Gastroesophageal sphincter (tissue), 4 donors: Measurements from ENCODE around the gene SH3D21. TPM values are rescaled to one million over a fixed set of nuclear protein-coding genes. Genes with fewer than 3 reads are reported as not detected.

ENCODE experiments used
- ATAC-seq: fragments of 150-250 bp; one replicate; pipeline ENCODE4 v1.9.1; 2016; ENCODE audit warnings: mild to moderate bottlenecking, moderate library complexity
- H3K27ac ChIP-seq, 4 donors: fragments of 200-600 bp; sonication (generic) in 3 of 4; 1 replicate in 3 of 4; 2 replicates in 1 of 4; pipeline ENCODE4 v1.5.1; 2016 to 2019
- H3K27me3 ChIP-seq: fragments of 200-600 bp; sonication (generic); one replicate; pipeline ENCODE4 v1.5.1; 2019
- H3K36me3 ChIP-seq, 2 donors: fragments of 200-600 bp; sonication (generic); one replicate each; pipeline ENCODE4 v1.5.1; 2019; ENCODE audit warnings: control low read depth in 1 of 2
- H3K4me1 ChIP-seq, 3 donors: fragments of 200-600 bp; sonication (generic); 1 replicate in 2 of 3; 2 replicates in 1 of 3; pipeline ENCODE4 v1.5.1; 2016 to 2019; ENCODE audit warnings: control low read depth in 2 of 3
- H3K4me3 ChIP-seq, 2 donors: fragments of 200-600 bp; sonication (generic); one replicate each; pipeline ENCODE4 v1.5.1; 2019; ENCODE audit warnings: mild to moderate bottlenecking in 1 of 2, moderate library complexity in 1 of 2
- H3K9me3 ChIP-seq, 3 donors: fragments of 200-600 bp; sonication (generic); one replicate each; pipeline ENCODE4 v1.5.1; 2017 to 2019; ENCODE audit warnings: control low read depth in 2 of 3
- EP300 ChIP-seq: sonication (generic); formaldehyde crosslinking; IDR thresholded peaks from one replicate; pipeline ENCODE4 v1.6.1; 2017; ENCODE audit warnings: antibody characterized with exemption, mild to moderate bottlenecking
- POLR2A ChIP-seq, 2 donors: fragments of 450-650 bp; IDR thresholded peaks; one replicate each; pipeline ENCODE4 v1.6.1; 2017; ENCODE audit warnings: antibody characterized with exemption in 2 of 2, mild to moderate bottlenecking in 2 of 2, moderate library complexity in 1 of 2
- POLR2AphosphoS5 ChIP-seq: sonication (generic); formaldehyde crosslinking; IDR thresholded peaks from one replicate; pipeline ENCODE4 v1.6.1; 2017; ENCODE audit warnings: antibody characterized with exemption
- WGBS, 2 donors: methylation state at CpG; one replicate each; pipeline ENCODE4 v1.1.5; 2018; ENCODE audit warnings: low coverage in 1 of 2; 5-methylcytosine and 5-hydroxymethylcytosine counted together
- total RNA-seq, 4 donors: library from RNA; depleted of rRNA; stranded (reverse); fragments of >200 nt; gene quantifications; one replicate each; pipeline ENCODE4 v1.1.0, GENCODE V29; 2016
- TF ChIP-seq, protein P1 (sequence below), 4 experiments: fragments of 200-600 bp in 2 of 4; fragments of 450-650 bp in 2 of 4; sonication (generic) in 1 of 4; IDR thresholded peaks; one replicate each; pipeline ENCODE4 v1.5.1; 2017 to 2019; ENCODE audit warnings: antibody characterized with exemption in 4 of 4, mild to moderate bottlenecking in 2 of 4, moderate library complexity in 2 of 4

SH3D21 gene
- total RNA-seq, 4 donors from 2014 or later: 0.27 to 1.4 (median 1.3) TPM; not detected in 1

DNA sequence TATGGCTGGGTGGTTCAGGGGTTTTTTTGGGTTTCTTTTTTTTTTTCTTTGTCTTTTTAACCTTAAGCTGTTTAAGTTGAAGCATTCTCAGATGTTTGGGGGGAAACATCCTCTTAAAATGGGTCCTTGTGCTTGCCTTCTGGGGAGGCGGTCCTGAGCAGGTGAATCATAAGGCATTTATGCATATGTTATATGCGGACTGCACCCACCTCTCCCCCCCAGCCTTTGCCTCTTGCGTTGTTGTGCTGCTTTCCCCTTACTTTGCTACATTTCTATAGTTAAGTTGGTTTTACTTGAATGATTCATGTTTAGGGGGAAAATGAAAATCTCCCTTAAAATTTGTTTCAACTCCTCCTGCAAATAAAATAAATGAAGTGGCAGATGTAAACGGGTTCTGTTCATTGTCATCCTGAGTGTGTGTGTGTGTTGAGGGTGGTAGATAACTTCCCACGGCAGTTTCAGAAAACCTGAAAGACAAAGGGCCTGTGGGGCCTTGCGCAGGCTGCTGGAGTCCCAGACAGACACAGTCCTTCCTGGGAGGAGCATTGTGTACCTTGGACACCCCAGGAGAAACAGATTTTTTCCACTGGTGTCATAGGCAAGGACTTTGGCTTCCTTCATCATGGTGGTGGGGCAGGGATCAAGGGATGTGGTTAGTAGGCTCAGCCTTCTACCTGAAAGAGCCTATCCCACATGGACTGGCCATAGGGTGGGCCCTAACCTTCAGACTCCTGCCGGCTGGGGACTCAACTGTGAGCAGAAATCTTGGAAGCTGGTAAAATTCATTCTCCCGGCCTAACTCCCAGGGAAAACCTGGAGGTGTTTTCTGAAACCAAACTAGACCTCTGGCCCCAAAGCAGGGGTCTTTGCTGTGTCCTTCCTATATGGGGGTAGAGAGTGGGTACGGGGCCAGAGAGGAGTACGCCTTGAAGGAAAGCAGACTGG lies 926 bp upstream of the SH3D21 start:
- 71 to 84% methylated on average over 7 to 8 of the region's 10 CpGs for WGBS, 2 donors
- H3K4me3 ChIP-seq: no peak overlapping the region
- ATAC-seq: no peak
- H3K9me3 ChIP-seq: no peaks in the 10 kb centered on the region
- H3K4me1 ChIP-seq: peaks cover 0 to 21% (median 10%) of the 10 kb centered on the region in 3 donors
- H3K36me3 ChIP-seq: peaks cover 3 to 50% of the 10 kb centered on the region in 2 donors
- H3K27me3 ChIP-seq: no peaks in the 10 kb centered on the region
- H3K27ac ChIP-seq: peak overlapping the region in 3 of 4 donors; percentile 80 to 84 (median 82)
- TF ChIP-seq EP300 (no peak), POLR2AphosphoS5 (no peak), POLR2A (IDR thresholded peaks at IDR 0.05) (no peak)
- TF ChIP-seq, protein P1, sequence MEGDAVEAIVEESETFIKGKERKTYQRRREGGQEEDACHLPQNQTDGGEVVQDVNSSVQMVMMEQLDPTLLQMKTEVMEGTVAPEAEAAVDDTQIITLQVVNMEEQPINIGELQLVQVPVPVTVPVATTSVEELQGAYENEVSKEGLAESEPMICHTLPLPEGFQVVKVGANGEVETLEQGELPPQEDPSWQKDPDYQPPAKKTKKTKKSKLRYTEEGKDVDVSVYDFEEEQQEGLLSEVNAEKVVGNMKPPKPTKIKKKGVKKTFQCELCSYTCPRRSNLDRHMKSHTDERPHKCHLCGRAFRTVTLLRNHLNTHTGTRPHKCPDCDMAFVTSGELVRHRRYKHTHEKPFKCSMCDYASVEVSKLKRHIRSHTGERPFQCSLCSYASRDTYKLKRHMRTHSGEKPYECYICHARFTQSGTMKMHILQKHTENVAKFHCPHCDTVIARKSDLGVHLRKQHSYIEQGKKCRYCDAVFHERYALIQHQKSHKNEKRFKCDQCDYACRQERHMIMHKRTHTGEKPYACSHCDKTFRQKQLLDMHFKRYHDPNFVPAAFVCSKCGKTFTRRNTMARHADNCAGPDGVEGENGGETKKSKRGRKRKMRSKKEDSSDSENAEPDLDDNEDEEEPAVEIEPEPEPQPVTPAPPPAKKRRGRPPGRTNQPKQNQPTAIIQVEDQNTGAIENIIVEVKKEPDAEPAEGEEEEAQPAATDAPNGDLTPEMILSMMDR (IDR thresholded peaks at IDR 0.05): no peak

DNA sequence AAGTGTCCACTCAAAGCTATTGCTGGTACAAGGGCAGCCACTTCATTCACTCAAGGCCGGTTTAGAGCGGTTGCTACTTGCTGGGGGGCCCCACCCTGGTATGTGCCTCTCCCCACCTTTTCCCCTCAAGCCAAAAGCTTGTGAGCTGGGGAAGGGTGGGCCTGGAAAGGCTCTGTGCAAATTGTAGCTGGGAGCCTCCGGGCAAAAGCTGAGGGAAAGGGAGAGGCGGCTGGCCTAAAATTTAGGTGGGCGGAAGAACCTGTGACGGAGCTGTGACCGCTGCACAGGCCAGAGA lies 306 bp upstream of the SH3D21 start:
- no peaks in the 10 kb centered on the region for H3K27me3 ChIP-seq
- no CpG with 5 or more reads among the region's 7 CpGs for WGBS, 2 donors
- H3K27ac ChIP-seq: peak overlapping the region in 3 of 4 donors; percentile 80 to 84 (median 82)
- H3K4me1 ChIP-seq: peaks cover 0 to 21% (median 10%) of the 10 kb centered on the region in 3 donors
- peaks cover 3 to 43% of the 10 kb centered on the region in 2 donors for H3K36me3 ChIP-seq
- H3K4me3 ChIP-seq: peak overlapping the region in 1 of 2 donors; percentile 71
- ATAC-seq: no peak
- no peaks in the 10 kb centered on the region for H3K9me3 ChIP-seq
- no peak for TF ChIP-seq POLR2AphosphoS5

DNA sequence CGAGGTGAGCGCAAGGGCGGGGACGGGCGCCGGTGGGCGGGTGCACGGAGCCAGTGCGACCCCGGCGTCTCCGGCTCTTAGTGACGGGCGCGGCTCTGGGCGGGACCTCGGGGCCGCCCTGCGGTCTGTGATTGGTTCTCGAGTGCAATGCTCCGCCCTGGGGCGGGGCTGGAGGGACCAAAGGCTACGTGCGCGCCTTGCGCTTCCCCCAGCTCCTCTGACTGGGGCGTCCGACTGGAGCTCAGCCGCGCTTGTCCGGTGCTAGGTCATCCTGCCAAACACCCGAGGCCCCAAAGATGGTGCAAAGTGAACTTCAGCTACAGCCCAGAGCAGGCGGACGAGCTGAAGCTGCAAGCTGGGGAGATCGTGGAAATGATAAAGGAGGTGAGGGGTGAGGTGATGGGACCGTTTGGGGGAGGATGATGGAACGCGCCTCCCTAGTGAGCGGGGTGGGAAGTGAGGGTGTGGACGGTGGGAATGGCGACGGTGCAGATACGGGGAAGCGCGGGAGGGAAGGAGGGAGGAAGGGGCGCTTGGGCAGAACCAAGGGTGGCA lies 811 bp downstream of the SH3D21 start:
- peak; percentile 98 for ATAC-seq
- peak overlapping the region; percentile 45 to 84 (median 81) for H3K27ac ChIP-seq
- TF ChIP-seq POLR2AphosphoS5: peak; percentile 62
- peak; percentile 57 to 65 for TF ChIP-seq POLR2A (IDR thresholded peaks at IDR 0.05)
- TF ChIP-seq, protein P1 (IDR thresholded peaks at IDR 0.05): no peak
- TF ChIP-seq EP300: no peak
- H3K9me3 ChIP-seq: no peaks in the 10 kb centered on the region
- no peaks in the 10 kb centered on the region for H3K27me3 ChIP-seq
- H3K36me3 ChIP-seq: peaks cover 0 to 32% of the 10 kb centered on the region in 2 donors
- H3K4me3 ChIP-seq: peak overlapping the region; percentile 71 to 83
- peaks cover 0 to 21% (median 10%) of the 10 kb centered on the region in 3 donors for H3K4me1 ChIP-seq
- 1 to 2% methylated on average over 9 to 12 of the region's 46 CpGs for WGBS, 2 donors

DNA sequence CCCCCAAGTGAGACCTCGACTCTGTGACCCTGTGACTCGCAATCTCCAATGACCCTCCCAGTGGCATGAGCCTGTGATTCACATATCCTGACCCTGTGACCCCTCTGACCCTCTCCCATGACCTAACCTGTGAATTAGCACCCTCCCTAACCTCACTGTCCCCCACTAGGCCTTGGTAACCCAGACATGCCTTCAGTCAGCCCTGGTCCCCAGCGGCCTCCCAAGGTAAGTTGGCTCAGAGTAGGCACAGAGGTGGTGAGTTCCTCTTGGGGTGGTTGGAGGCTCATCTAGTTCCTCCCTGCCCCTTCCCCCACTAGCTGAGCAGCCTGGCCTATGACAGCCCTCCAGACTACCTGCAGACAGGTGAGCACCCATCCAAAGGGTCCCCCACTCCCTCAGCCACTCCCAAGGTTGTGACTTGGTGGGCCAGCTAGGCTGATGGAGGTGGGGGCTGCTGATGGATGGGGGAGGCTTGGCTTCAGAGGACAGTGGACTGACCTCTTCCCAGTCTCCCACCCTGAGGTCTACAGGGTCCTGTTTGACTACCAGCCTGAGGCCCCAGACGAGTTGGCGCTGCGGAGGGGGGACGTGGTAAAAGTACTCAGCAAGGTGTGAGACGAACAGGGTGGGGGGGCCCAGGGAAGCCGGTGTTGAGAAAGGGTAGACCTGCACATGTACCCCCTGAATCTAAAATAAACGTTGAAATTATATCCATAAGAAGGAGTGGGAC lies 1.6 kb downstream of the SH3D21 start:
- H3K9me3 ChIP-seq: no peaks in the 10 kb centered on the region
- H3K27ac ChIP-seq: peak overlapping the region in 1 of 4 donors; percentile 82
- TF ChIP-seq POLR2AphosphoS5: no peak
- H3K36me3 ChIP-seq: peaks cover 0 to 24% of the 10 kb centered on the region in 2 donors
- 81 to 90% methylated on average over 2 to 4 of the region's 10 CpGs for WGBS, 2 donors
- peaks cover 0 to 21% (median 10%) of the 10 kb centered on the region in 3 donors for H3K4me1 ChIP-seq
- ATAC-seq: no peak
- H3K27me3 ChIP-seq: no peaks in the 10 kb centered on the region
- H3K4me3 ChIP-seq: peak overlapping the region in 1 of 2 donors; percentile 71

DNA sequence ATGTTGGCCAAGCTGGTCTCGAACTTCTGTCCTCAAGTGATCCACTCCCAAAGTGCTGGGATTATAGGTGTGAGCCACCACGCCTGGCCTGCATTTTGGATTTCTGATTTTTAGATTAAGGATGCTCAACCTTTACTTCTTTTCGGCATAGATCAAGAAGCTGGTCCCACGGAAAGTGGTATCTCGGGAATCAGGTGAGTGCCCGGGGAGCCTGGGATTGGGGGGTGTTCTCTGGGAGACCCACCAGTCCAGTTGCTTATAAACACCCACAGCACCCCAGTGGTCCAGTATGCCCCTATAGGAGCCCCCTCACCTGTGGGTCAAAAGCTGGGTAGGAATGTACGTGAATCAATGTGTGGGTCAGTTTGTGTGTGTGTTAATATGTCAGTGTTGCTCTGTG lies 3.2 kb downstream of the SH3D21 start:
- peaks cover 0 to 8% of the 10 kb centered on the region in 2 donors for H3K36me3 ChIP-seq
- H3K9me3 ChIP-seq: no peaks in the 10 kb centered on the region
- no peak for ATAC-seq
- WGBS, 2 donors: 100% methylated on average over 1 of the region's 7 CpGs; no CpG with 5 or more reads in 1 of the 2 donors
- peaks cover 0 to 21% (median 10%) of the 10 kb centered on the region in 3 donors for H3K4me1 ChIP-seq
- TF ChIP-seq POLR2AphosphoS5: no peak
- no peak for TF ChIP-seq EP300
- TF ChIP-seq POLR2A (IDR thresholded peaks at IDR 0.05): no peak
- TF ChIP-seq, protein P1 (IDR thresholded peaks at IDR 0.05): no peak
- H3K4me3 ChIP-seq: no peak overlapping the region
- no peaks in the 10 kb centered on the region for H3K27me3 ChIP-seq
- no peak overlapping the region for H3K27ac ChIP-seq
